ENCODE data around the gene RNF141.

GRCh38 chr11:10504490-10504889 is 36.5 kb downstream of the RNF141 start:
- TF ChIP-seq CTCF (IDR thresholded peaks at IDR 0.05) (no peak), POLR2A (IDR thresholded peaks at IDR 0.05) (no peak)

All from Peyer's patch (tissue), 4 donors.